Neural cell (in vitro differentiated cells): Measurements from ENCODE around the gene TOMM20. TPM values are rescaled to one million over a fixed set of nuclear protein-coding genes. Genes with fewer than 3 reads are reported as not detected.
"Not testable (repeated sequence)": the region's sequence is repeated elsewhere in the genome, so short reads cannot be mapped to it uniquely, and the experiment has no call there.

Source experiments
- H2AFZ ChIP-seq: fragments of 200-600, 300-800 bp; sonication (generic), shearing (Covaris generic); 2 replicates; pipeline ENCODE4 v1.6.0; 2014; ENCODE audit warnings: low read depth, mild to moderate bottlenecking, antibody characterized with exemption, low read length, moderate library complexity
- H3F3A ChIP-seq: fragments of 200-600 bp; shearing (Covaris generic); 2 replicates; pipeline ENCODE4 v1.6.1; 2016; ENCODE audit warnings: mild to moderate bottlenecking, moderate library complexity, mixed read lengths, antibody characterized with exemption, low read length; ENCODE audit not compliant: insufficient read depth, poor library complexity, severe bottlenecking
- H3K27ac ChIP-seq: fragments of 200-600, 300-800 bp; sonication (generic), shearing (Covaris generic); 2 replicates; pipeline ENCODE4 v1.5.1; 2014; ENCODE audit warnings: mild to moderate bottlenecking, low read length, moderate library complexity
- H3K27me3 ChIP-seq: fragments of 300-800, 200-600 bp; sonication (generic), shearing (Covaris generic); 2 replicates; pipeline ENCODE4 v1.6.0; 2014; ENCODE audit warnings: mild to moderate bottlenecking, low read depth, low read length, moderate library complexity; ENCODE audit not compliant: insufficient read depth
- H3K36me3 ChIP-seq: fragments of 300-800, 200-600 bp; sonication (generic), shearing (Covaris generic); 2 replicates; pipeline ENCODE4 v1.5.1; 2014; ENCODE audit warnings: mild to moderate bottlenecking, antibody characterized with exemption, low read length, moderate library complexity; ENCODE audit not compliant: insufficient read depth
- H3K4me2 ChIP-seq: fragments of 300-800, 200-600 bp; sonication (generic), shearing (Covaris generic); 2 replicates; pipeline ENCODE4 v1.6.0; 2014; ENCODE audit warnings: mild to moderate bottlenecking, low read length
- H3K4me3 ChIP-seq: fragments of 300-800, 200-600 bp; sonication (generic), shearing (Covaris generic); 2 replicates; pipeline ENCODE4 v1.5.1; 2014; ENCODE audit warnings: mild to moderate bottlenecking, low read length, moderate library complexity
- H3K79me2 ChIP-seq: fragments of 200-600 bp; shearing (Covaris generic); replicated peaks from 2 replicates; pipeline ENCODE4 v1.6.0; 2014; ENCODE audit warnings: mild to moderate bottlenecking, low read length, moderate library complexity; ENCODE audit not compliant: insufficient read depth
- H3K9ac ChIP-seq: fragments of 300-800, 200-600 bp; sonication (generic), shearing (Covaris generic); 2 replicates; pipeline ENCODE4 v1.6.1; 2016; ENCODE audit warnings: mild to moderate bottlenecking, low read length, mixed read lengths
- H3K9me2 ChIP-seq: fragments of 200-600 bp; shearing (Covaris generic); 2 replicates; pipeline ENCODE4 v1.6.1; 2016; ENCODE audit warnings: mild to moderate bottlenecking, low read length, mixed read lengths; ENCODE audit not compliant: insufficient read depth
- H3K9me3 ChIP-seq: fragments of 200-600, 300-800 bp; sonication (generic), shearing (Covaris generic); 2 replicates; pipeline ENCODE4 v1.6.1; 2016; ENCODE audit warnings: mild to moderate bottlenecking, mixed run types, low read length, moderate library complexity, mixed read lengths
- H4K20me1 ChIP-seq: fragments of 200-600 bp; shearing (Covaris generic); 2 replicates; pipeline ENCODE4 v1.6.1; 2016; ENCODE audit warnings: mild to moderate bottlenecking, mixed run types; ENCODE audit not compliant: insufficient read depth
- EP300 ChIP-seq: fragments of 450-650 bp; conservative IDR thresholded peaks from 2 replicates; pipeline ENCODE4 v1.6.1; 2014; ENCODE audit warnings: antibody characterized with exemption, mild to moderate bottlenecking, moderate library complexity; ENCODE audit not compliant: poor library complexity, severe bottlenecking
- EZH2 ChIP-seq: fragments of 200-600, 300-800 bp; shearing (Covaris generic), sonication (generic); IDR thresholded peaks from 2 replicates; pipeline ENCODE4 v1.6.1; 2014; ENCODE audit warnings: antibody characterized with exemption, low read length, borderline replicate concordance, mild to moderate bottlenecking; ENCODE audit not compliant: insufficient read depth, poor library complexity, severe bottlenecking
- MXI1 ChIP-seq: fragments of 450-650 bp; conservative IDR thresholded peaks from 2 replicates; pipeline ENCODE4 v1.6.1; 2014; ENCODE audit warnings: antibody characterized with exemption, mild to moderate bottlenecking; ENCODE audit not compliant: poor library complexity, severe bottlenecking
- POLR2AphosphoS5 ChIP-seq: IDR thresholded peaks from 2 replicates; pipeline ENCODE4 v1.6.1; 2012
- RAD21 ChIP-seq: fragments of 450-650 bp; conservative IDR thresholded peaks from 2 replicates; pipeline ENCODE4 v1.6.1; 2014; ENCODE audit warnings: antibody characterized with exemption, mild to moderate bottlenecking, moderate library complexity
- SMC3 ChIP-seq: fragments of 450-650 bp; conservative IDR thresholded peaks from 2 replicates; pipeline ENCODE4 v1.6.1; 2014; ENCODE audit warnings: antibody characterized with exemption, mild to moderate bottlenecking, moderate library complexity; ENCODE audit not compliant: poor library complexity
- TAF1 ChIP-seq: IDR thresholded peaks from 2 replicates; pipeline ENCODE4 v1.6.1; 2012; ENCODE audit warnings: low read depth
- polyA plus RNA-seq: library from polyadenylated mRNA; depleted of rRNA; stranded (reverse); fragments of >200 nt; gene quantifications from 2 replicates; pipeline ENCODE4 v1.2.3, GENCODE V29; 2014
- TF ChIP-seq, protein P1 (sequence below): fragments of 450-650 bp; IDR thresholded peaks from 2 replicates; pipeline ENCODE4 v1.5.1; 2014; ENCODE audit warnings: antibody characterized with exemption, mild to moderate bottlenecking, moderate library complexity; ENCODE audit not compliant: poor library complexity, severe bottlenecking
- TF ChIP-seq, protein P2 (sequence below): IDR thresholded peaks from 2 replicates; pipeline ENCODE4 v1.6.1; 2012; ENCODE audit warnings: borderline replicate concordance

The TOMM20 gene
- polyA plus RNA-seq, 1 donor from 2014 or later, result 175 TPM

DNA sequence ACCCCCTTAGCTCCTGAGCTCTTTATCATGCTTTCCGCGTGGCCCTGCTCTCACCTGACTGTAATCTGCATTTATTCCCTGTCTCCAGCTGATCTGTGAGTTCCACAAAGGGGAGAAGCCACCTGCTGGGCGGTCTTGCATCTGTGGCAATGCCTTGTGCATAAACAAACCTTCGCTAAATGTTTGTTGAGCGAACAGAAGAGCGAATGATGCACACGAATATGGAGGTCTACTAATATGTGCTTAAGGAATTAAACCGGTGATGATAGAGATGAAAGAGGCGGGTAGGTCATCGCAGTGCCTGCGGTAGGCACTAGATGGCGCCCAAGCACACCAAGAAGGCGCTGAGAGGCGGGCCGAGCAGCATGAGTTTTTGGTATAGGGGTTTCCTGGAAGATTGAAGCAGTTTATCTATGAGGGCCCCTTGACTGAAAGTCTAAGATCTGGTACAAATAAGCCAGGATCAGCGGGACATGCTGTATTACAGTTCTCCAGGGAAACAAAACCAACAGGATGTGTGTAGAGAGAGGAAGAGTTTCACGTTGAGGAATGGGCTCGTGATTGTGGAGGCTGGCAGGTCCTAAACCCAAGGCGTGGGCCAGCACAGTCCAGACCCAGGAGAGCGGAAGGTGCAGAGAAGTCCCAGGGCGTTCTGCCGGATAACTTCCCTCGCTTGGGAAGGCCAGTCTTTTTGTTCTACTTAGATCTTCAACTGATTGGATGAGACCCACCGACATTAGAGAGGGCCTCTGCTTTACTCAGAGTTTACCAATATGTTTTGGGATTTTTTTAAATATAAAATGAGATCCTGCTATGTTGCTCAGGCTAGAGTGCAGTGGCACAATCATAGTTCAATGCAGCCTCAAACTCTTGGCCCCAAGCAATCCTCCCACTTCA is 34.7 kb downstream of the TOMM20 start:
- Histone ChIP-seq H3K9me3 (no peaks in the 10 kb centered on the region), H3K79me2 (no peaks in the 10 kb centered on the region), H2AFZ (peak overlapping the region; percentile 59), H3K9me2 (no peaks in the 10 kb centered on the region), H3K27ac (peak overlapping the region; percentile 33), H3K27me3 (no peaks in the 10 kb centered on the region), H3K9ac (peak overlapping the region; percentile 47), H3F3A (no peaks in the 10 kb centered on the region), H3K36me3 (no peaks in the 10 kb centered on the region), H3K4me3 (peak overlapping the region; percentile 25), H4K20me1 (no peaks in the 10 kb centered on the region), H3K4me2 (peak overlapping the region; percentile 12)
- TF ChIP-seq TAF1 (no peak), SMC3 (peak; percentile 74), EP300 (no peak), MXI1 (no peak), POLR2AphosphoS5 (peak; percentile 5), EZH2 (no peak), RAD21 (peak; percentile 64)
- TF ChIP-seq, protein P1, sequence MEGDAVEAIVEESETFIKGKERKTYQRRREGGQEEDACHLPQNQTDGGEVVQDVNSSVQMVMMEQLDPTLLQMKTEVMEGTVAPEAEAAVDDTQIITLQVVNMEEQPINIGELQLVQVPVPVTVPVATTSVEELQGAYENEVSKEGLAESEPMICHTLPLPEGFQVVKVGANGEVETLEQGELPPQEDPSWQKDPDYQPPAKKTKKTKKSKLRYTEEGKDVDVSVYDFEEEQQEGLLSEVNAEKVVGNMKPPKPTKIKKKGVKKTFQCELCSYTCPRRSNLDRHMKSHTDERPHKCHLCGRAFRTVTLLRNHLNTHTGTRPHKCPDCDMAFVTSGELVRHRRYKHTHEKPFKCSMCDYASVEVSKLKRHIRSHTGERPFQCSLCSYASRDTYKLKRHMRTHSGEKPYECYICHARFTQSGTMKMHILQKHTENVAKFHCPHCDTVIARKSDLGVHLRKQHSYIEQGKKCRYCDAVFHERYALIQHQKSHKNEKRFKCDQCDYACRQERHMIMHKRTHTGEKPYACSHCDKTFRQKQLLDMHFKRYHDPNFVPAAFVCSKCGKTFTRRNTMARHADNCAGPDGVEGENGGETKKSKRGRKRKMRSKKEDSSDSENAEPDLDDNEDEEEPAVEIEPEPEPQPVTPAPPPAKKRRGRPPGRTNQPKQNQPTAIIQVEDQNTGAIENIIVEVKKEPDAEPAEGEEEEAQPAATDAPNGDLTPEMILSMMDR, result peak; percentile 90
- TF ChIP-seq, protein P2, sequence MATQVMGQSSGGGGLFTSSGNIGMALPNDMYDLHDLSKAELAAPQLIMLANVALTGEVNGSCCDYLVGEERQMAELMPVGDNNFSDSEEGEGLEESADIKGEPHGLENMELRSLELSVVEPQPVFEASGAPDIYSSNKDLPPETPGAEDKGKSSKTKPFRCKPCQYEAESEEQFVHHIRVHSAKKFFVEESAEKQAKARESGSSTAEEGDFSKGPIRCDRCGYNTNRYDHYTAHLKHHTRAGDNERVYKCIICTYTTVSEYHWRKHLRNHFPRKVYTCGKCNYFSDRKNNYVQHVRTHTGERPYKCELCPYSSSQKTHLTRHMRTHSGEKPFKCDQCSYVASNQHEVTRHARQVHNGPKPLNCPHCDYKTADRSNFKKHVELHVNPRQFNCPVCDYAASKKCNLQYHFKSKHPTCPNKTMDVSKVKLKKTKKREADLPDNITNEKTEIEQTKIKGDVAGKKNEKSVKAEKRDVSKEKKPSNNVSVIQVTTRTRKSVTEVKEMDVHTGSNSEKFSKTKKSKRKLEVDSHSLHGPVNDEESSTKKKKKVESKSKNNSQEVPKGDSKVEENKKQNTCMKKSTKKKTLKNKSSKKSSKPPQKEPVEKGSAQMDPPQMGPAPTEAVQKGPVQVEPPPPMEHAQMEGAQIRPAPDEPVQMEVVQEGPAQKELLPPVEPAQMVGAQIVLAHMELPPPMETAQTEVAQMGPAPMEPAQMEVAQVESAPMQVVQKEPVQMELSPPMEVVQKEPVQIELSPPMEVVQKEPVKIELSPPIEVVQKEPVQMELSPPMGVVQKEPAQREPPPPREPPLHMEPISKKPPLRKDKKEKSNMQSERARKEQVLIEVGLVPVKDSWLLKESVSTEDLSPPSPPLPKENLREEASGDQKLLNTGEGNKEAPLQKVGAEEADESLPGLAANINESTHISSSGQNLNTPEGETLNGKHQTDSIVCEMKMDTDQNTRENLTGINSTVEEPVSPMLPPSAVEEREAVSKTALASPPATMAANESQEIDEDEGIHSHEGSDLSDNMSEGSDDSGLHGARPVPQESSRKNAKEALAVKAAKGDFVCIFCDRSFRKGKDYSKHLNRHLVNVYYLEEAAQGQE, result no peak

DNA sequence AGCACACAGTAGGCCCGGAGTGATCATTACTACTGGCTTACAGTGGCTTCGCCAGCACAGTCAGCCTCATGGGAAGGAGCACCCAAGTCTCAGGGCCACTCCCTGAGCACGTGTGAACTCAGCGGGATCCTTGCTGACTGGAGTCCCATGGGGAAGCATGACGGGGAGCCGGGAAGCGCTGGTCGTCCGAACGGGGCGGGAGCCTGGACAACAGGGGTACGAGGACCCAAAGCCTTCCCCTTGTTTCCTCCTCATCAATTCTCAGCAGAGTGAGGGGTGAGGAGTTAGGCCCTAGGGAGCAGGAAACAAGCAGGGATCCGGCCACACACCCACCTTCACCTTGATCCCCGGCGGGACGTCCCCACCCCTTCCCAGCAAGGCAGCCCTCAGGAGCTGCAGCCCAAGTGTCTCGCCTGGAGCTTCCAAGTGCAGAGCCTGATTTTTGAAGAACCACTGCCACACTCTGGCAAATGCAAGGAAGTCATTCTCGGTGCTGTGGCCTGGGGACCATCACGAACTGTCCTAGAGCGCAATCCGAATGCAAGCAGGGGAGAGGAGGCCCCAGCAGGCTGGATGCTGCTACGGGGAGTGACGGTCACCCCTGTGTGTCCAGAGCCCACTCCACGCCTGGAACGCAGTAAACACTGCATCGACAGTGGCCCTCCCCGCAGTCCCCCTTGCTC is 35.5 kb downstream of the TOMM20 start:
- H3K36me3 ChIP-seq, result no peaks in the 10 kb centered on the region
- H3K9me3 ChIP-seq, result no peaks in the 10 kb centered on the region
- no peaks in the 10 kb centered on the region for H3K27me3 ChIP-seq
- H3K4me2 ChIP-seq, result peak overlapping the region; percentile 12
- no peaks in the 10 kb centered on the region for H3F3A ChIP-seq
- H3K79me2 ChIP-seq, result no peaks in the 10 kb centered on the region
- peak overlapping the region; percentile 33 for H3K27ac ChIP-seq
- peak overlapping the region; percentile 59 for H2AFZ ChIP-seq
- H3K4me3 ChIP-seq, result peak overlapping the region; percentile 25
- H3K9me2 ChIP-seq, result no peaks in the 10 kb centered on the region
- peak overlapping the region; percentile 47 for H3K9ac ChIP-seq
- TF ChIP-seq SMC3 (peak; percentile 68), POLR2AphosphoS5 (no peak), RAD21 (peak; percentile 71)
- no peaks in the 10 kb centered on the region for H4K20me1 ChIP-seq

DNA sequence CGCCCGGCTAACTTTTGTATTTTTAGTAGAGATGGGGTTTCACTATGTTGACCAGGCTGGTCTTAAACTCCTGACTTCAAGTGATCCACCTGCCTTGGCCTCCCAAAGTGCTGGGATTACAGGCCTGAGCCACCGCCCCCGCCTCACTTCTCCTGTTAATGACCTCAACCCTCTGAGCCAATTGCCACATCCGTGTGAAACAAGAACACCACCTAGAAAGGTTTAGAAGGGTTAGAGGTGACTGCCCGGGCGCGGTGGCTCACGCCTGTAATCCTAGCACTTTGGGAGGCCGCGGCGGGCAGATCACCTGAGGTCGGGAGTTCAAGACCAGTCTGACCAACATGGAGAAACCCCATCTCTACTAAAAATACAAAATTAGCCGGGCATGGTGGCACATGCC is 36.2 kb downstream of the TOMM20 start:
- H3K9me3 ChIP-seq, H3K27ac ChIP-seq, H2AFZ ChIP-seq, H3K9ac ChIP-seq, H3K4me3 ChIP-seq, H3F3A ChIP-seq, H4K20me1 ChIP-seq, H3K4me2 ChIP-seq, H3K27me3 ChIP-seq, H3K36me3 ChIP-seq, H3K9me2 ChIP-seq, H3K79me2 ChIP-seq: not testable (repeated sequence)

DNA sequence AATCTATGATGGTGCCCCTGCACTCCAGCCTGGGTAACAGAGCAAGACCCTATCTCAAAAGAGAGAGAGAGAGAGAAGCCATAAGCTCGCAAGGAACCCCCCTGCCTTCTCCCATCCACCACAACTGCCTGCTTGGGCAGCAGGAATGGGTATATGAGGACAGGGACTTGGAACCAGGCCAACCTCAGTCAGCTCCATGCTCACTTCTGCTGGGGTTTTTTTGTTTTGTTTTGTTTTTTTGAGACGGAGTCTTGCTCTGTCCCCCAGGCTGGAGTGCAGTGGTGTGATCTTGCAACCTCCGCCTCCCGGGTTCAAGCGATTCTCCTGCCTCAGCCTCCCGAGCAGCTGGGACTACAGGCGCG is 36.6 kb downstream of the TOMM20 start:
- not testable (repeated sequence) for H3F3A ChIP-seq, H4K20me1 ChIP-seq, H3K9ac ChIP-seq, H2AFZ ChIP-seq, H3K27me3 ChIP-seq, H3K9me2 ChIP-seq, H3K4me3 ChIP-seq, H3K9me3 ChIP-seq, H3K4me2 ChIP-seq, H3K27ac ChIP-seq, H3K36me3 ChIP-seq, H3K79me2 ChIP-seq
